GM12892 (cell line): Measurements from ENCODE around the gene DPH7.

Experiments
- POLR2A ChIP-seq: IDR thresholded peaks from 2 replicates; pipeline ENCODE4 v1.6.1; 2011; ENCODE audit warnings: low read depth, low read length, control low read depth
- POLR2AphosphoS5 ChIP-seq: IDR thresholded peaks from 2 replicates; pipeline ENCODE4 v1.6.1; 2011; ENCODE audit warnings: low read depth, low read length, control low read depth
- TAF1 ChIP-seq: IDR thresholded peaks from 2 replicates; pipeline ENCODE4 v1.6.1; 2011; ENCODE audit warnings: low read depth, mild to moderate bottlenecking, control low read depth, low read length, borderline replicate concordance

DNA sequence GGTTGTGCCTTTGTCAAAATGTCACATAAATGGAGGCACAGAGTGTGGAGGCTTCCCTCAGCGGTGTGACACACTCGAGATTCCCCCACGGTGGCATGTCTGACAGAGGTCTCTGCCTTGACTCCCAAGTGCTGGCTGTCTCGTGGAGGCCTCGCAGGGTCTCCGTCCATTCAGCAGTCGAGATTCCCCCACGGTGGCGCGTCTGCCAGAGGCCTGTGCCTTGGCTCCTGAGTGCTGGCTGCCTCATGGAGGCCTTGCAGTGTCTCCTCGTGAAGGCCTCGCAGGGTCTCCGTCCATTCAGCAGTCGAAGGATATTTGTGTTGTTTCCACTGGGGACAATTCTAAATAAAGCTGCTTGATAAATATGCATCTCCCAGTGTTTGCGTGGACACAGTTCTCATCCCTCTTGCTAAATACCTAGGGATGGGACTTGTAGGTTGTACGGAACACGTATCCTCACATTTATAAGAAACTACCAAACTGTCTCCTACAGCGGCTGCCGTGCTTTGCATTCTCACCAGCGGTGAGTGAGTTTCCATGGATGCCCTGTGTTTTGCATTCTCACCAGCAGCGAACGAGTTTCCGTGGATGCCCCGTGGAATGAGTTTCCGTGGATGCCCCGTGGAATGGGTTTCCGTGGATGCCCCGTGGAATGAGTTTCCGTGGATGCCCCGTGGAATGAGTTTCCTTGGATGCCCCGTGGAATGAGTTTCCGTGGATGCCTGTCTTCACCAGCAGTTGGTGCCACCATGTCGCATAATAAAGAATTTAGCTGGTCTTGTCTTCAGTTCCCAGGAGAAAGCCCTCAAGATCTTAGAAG lies 54.4 kb downstream of the DPH7 start:
- no peak for TF ChIP-seq POLR2A
- TF ChIP-seq POLR2AphosphoS5 = no peak
- no peak for TF ChIP-seq TAF1
